Endothelial cell of umbilical vein (primary cell): ENCODE results near the gene UBA52. TPM values are rescaled to one million over a fixed set of nuclear protein-coding genes. Genes with fewer than 3 reads are reported as not detected.
A peak's percentile ranks its signal among the peaks of the same experiment; 100 is the strongest.

Source experiments
- BruUV-seq: library from RNA; stranded (reverse); fragments of 400-500 nt; replicated peaks from 2 replicates; lab custom pipeline; 2021; lab: Mats Ljungman, UMichigan
- CTCF ChIA-PET: fragments of 300-600, 350-600 bp; sonication (Branson Sonifier 250); formaldehyde crosslinking; loops from one replicate; lab custom pipeline; 2021; ENCODE audit warnings: antibody characterized with exemption, inconsistent platforms; lab: Charles Lee
- POLR2A ChIA-PET: fragments of 300-600, 350-600 bp; sonication (Branson Sonifier 250); formaldehyde crosslinking; loops from one replicate; lab custom pipeline; 2021; ENCODE audit warnings: antibody characterized with exemption, inconsistent platforms; lab: Charles Lee
- DNase-seq: peaks from one replicate; pipeline ENCODE4 v3.0.0-alpha.2; 2011; ENCODE audit warnings: low read depth, low spot score
- FAIRE-seq: peaks from 2 replicates; lab custom pipeline; 2011; peaks lifted over from hg19 to GRCh38; lab: Jason Lieb, UNC
- H2AFZ ChIP-seq: 2 replicates; pipeline ENCODE4 v1.6.0; 2012; ENCODE audit warnings: low read depth, low read length, control low read depth, inconsistent platforms
- H3K27ac ChIP-seq: 2 replicates; pipeline ENCODE4 v1.5.1; 2011; ENCODE audit warnings: low read depth, mild to moderate bottlenecking, control low read depth, low read length, moderate library complexity; ENCODE audit not compliant: insufficient read depth
- H3K27me3 ChIP-seq, 2 experiments: 2 replicates each; pipeline versions ENCODE4 v1.6.0 to v1.6.1; 2011; ENCODE audit warnings: low read length in 2 of 2, mixed read lengths in 1 of 2; ENCODE audit not compliant: control insufficient read depth in 2 of 2, insufficient read depth in 2 of 2
- H3K36me3 ChIP-seq, 2 experiments: 2 replicates in 1 of 2; 3 replicates in 1 of 2; pipeline ENCODE4 v1.5.1; 2011; ENCODE audit warnings: low read length in 2 of 2, mild to moderate bottlenecking in 1 of 2, moderate library complexity in 1 of 2; ENCODE audit not compliant: control insufficient read depth in 2 of 2, insufficient read depth in 2 of 2; ENCODE audit errors: extremely low read depth in 1 of 2
- H3K4me1 ChIP-seq: 3 replicates; pipeline ENCODE4 v1.5.1; 2011; ENCODE audit warnings: mild to moderate bottlenecking, low read length; ENCODE audit not compliant: control insufficient read depth, insufficient read depth; ENCODE audit errors: extremely low read depth
- H3K4me2 ChIP-seq: 2 replicates; pipeline ENCODE4 v1.6.1; 2011; ENCODE audit warnings: low read length, control low read depth, mixed read lengths; ENCODE audit not compliant: insufficient read depth
- H3K4me3 ChIP-seq, 3 experiments: fragments of 200-600 bp in 1 of 3; sonication (generic), shearing (Covaris generic) in 1 of 3; replicated peaks in 1 of 3; 2 replicates each; pipeline ENCODE4 v1.5.1; 2011 to 2016; ENCODE audit warnings: control low read depth in 3 of 3, low read length in 3 of 3, mild to moderate bottlenecking in 2 of 3, inconsistent platforms in 1 of 3, low read depth in 1 of 3, moderate library complexity in 1 of 3; ENCODE audit not compliant: insufficient read depth in 1 of 3
- H3K79me2 ChIP-seq: 2 replicates; pipeline ENCODE4 v1.6.0; 2012; ENCODE audit warnings: low read length, inconsistent platforms; ENCODE audit not compliant: control insufficient read depth, insufficient read depth
- H3K9ac ChIP-seq: replicated peaks from 2 replicates; pipeline ENCODE3; 2011; ENCODE audit warnings: low read length, control low read depth; ENCODE audit not compliant: insufficient read depth; ENCODE audit errors: extremely low read depth
- H3K9me1 ChIP-seq: replicated peaks from 3 replicates; pipeline ENCODE4 v1.6.0; 2011; ENCODE audit warnings: mild to moderate bottlenecking, low read length; ENCODE audit not compliant: control insufficient read depth, insufficient read depth; ENCODE audit errors: extremely low read depth
- H3K9me3 ChIP-seq: replicated peaks from 2 replicates; pipeline ENCODE4 v1.5.1; 2012; ENCODE audit warnings: low read length, inconsistent platforms; ENCODE audit not compliant: control insufficient read depth, insufficient read depth
- H4K20me1 ChIP-seq: replicated peaks from 2 replicates; pipeline ENCODE3; 2011; ENCODE audit warnings: mild to moderate bottlenecking, low read length; ENCODE audit not compliant: control insufficient read depth, insufficient read depth; ENCODE audit errors: extremely low read depth
- EZH2 ChIP-seq: IDR thresholded peaks from 2 replicates; pipeline ENCODE4 v1.6.1; 2012; ENCODE audit warnings: borderline replicate concordance, low read depth, mild to moderate bottlenecking, moderate library complexity, low read length, inconsistent platforms; ENCODE audit not compliant: severe bottlenecking
- FOS ChIP-seq: IDR thresholded peaks from 2 replicates; pipeline ENCODE4 v1.6.1; 2011; ENCODE audit warnings: mild to moderate bottlenecking, low read length, moderate library complexity, borderline replicate concordance; ENCODE audit not compliant: insufficient read depth
- GATA2 ChIP-seq: IDR thresholded peaks from 2 replicates; pipeline ENCODE4 v1.7.0; 2011; ENCODE audit warnings: low read depth, mild to moderate bottlenecking, moderate library complexity, mixed read lengths, low read length; ENCODE audit not compliant: insufficient read length, insufficient read depth
- JUN ChIP-seq: IDR thresholded peaks from 2 replicates; pipeline ENCODE4 v1.6.1; 2011; ENCODE audit warnings: borderline replicate concordance, low read depth; ENCODE audit not compliant: insufficient read length, insufficient read depth
- MYC ChIP-seq: IDR thresholded peaks from one replicate; pipeline ENCODE4 v1.6.1; 2011; ENCODE audit warnings: mild to moderate bottlenecking, low read depth, low read length
- POLR2A ChIP-seq: IDR thresholded peaks from 2 replicates; pipeline ENCODE4 v1.6.1; 2012; ENCODE audit warnings: low read depth, mild to moderate bottlenecking, control low read depth, low read length
- POLR2AphosphoS5 ChIP-seq: IDR thresholded peaks from 2 replicates; pipeline ENCODE4 v1.6.1; 2012; ENCODE audit warnings: low read depth, mild to moderate bottlenecking, control low read depth, low read length, moderate library complexity; ENCODE audit not compliant: insufficient read depth
- dilution Hi-C: fragments of 300-500 bp; cut with MboI; formaldehyde crosslinking; loops from one replicate; pipeline ENCODE4 v1.15.0; 2019; ENCODE audit warnings: low sequenced_read_pairs; ENCODE audit not compliant: extremely low pct_ligation_motif_present
- intact Hi-C: fragments of 100-400 bp; cut with micrococcal nuclease; formaldehyde crosslinking; loops from one replicate; pipeline ENCODE4 v1.10.0; 2022
- polyA plus RNA-seq, 4 experiments: library from polyadenylated mRNA; depleted of rRNA in 3 of 4; stranded (reverse) in 3 of 4; unstranded in 1 of 4; fragments of >200 nt; gene quantifications; 2 replicates each; pipeline versions ENCODE4 v1.2.1 to v1.2.3, GENCODE V29; 2011 to 2012; ENCODE audit warnings: missing spikeins in 1 of 4
- total RNA-seq: library from RNA; stranded (reverse); gene quantifications from 2 replicates; pipeline ENCODE4 v1.2.3, GENCODE V29; 2021
- TF ChIP-seq, protein P1 (sequence below), 2 donors: IDR thresholded peaks; 1 replicate in 1 of 2; 2 replicates in 1 of 2; pipeline ENCODE4 v1.5.1; 2011; ENCODE audit warnings: low read length in 2 of 2, mild to moderate bottlenecking in 2 of 2, moderate library complexity in 2 of 2, control low read depth in 1 of 2, inconsistent platforms in 1 of 2, low read depth in 1 of 2; ENCODE audit not compliant: insufficient read depth in 1 of 2; ENCODE audit errors: extremely low read depth in 1 of 2
- TF ChIP-seq, protein P2 (sequence below): IDR thresholded peaks from 2 replicates; pipeline ENCODE4 v1.6.1; 2011; ENCODE audit not compliant: insufficient read depth, insufficient read length

UBA52 gene
- total and polyA plus RNA-seq, 2 donors (not counting 3 experiments of a cell fraction or from before 2014, with no cell fraction given) = 1,221 to 3,506 TPM

DNA sequence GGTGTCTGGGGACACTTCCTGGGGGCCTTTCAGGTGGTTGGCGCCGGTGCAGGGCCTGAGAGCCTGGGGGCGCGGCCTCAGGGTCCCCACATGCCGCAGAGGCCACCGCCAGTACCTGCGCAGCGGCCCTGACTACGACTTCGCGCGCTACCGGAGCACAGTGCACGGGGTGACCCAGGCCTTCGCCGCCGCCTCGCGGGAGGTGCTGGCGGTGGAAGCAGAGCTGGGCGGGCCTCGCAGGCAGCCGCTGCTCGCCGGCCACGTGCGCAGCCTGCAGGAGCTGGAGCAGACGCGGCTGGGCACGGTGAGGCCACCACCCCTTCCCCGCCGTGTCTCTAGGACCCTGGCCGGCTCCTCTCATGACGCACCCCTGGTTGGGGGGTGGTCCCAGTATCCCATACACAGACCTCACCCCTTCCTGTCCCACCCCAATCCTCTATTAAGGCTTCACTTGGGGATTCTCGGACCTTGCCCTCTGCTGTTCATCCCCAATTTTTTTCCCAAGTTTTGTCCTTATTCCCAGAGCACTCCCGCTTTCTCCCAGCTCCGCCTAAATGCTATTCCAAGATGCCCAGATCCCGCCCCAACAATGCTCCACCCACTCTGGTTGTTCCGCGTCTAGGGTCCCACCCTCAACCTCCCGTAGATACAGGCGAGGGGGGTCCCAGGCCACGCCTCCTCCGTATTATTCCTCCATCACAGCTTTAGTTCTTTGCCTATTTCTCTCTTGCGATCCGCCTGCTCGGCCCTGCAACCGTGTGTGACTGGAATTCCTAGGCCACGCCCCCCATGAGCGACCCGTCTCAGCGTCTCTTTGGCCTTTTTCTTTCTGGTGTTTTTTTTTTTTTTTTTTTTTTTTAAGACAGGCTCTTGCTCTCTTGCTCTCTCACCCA is 18.0 kb downstream of the UBA52 start:
- Histone ChIP-seq H3K4me2 (peak overlapping the region; percentile 68), H3K27me3 (no peaks in the 10 kb centered on the region), H2AFZ (peak overlapping the region; percentile 92), H3K4me1 (peaks cover 18% of the 10 kb centered on the region), H3K9me1 (no peaks in the 10 kb centered on the region), H3K27ac (peak overlapping the region; percentile 16), H3K79me2 (no peaks in the 10 kb centered on the region), H4K20me1 (no peaks in the 10 kb centered on the region), H3K9me3 (no peaks in the 10 kb centered on the region), H3K9ac (peak overlapping the region; percentile 56), H3K36me3 (peaks cover 0 to 2% of the 10 kb centered on the region in 2 experiments), H3K4me3 (peak overlapping the region; percentile 32 to 78 (median 65))
- TF ChIP-seq POLR2AphosphoS5 (no peak), MYC (peak; percentile 45), GATA2 (no peak), JUN (no peak), EZH2 (no peak), POLR2A (no peak), FOS (no peak)
- TF ChIP-seq, protein P1, sequence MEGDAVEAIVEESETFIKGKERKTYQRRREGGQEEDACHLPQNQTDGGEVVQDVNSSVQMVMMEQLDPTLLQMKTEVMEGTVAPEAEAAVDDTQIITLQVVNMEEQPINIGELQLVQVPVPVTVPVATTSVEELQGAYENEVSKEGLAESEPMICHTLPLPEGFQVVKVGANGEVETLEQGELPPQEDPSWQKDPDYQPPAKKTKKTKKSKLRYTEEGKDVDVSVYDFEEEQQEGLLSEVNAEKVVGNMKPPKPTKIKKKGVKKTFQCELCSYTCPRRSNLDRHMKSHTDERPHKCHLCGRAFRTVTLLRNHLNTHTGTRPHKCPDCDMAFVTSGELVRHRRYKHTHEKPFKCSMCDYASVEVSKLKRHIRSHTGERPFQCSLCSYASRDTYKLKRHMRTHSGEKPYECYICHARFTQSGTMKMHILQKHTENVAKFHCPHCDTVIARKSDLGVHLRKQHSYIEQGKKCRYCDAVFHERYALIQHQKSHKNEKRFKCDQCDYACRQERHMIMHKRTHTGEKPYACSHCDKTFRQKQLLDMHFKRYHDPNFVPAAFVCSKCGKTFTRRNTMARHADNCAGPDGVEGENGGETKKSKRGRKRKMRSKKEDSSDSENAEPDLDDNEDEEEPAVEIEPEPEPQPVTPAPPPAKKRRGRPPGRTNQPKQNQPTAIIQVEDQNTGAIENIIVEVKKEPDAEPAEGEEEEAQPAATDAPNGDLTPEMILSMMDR (IDR thresholded peaks at IDR 0.05; ENCODE audit: extremely low read depth in 1 of 2, insufficient read depth in 1 of 2, low read depth in 1 of 2, low read length in 2 of 2) = peak in 1 of 2 donors; percentile 37
- TF ChIP-seq, protein P2, sequence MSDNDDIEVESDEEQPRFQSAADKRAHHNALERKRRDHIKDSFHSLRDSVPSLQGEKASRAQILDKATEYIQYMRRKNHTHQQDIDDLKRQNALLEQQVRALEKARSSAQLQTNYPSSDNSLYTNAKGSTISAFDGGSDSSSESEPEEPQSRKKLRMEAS = peak; percentile 84
- DNase-seq (peak; percentile 54), FAIRE-seq (peak; percentile 86)
- BruUV-seq = no TSS peak
- ChIA-PET CTCF (interaction anchor here (0.6 to 3.4 kb wide), 34 partner anchors 9 to 330 kb away, joined by 3 to 24 read pairs (median 4); partner anchors contain the start of genes COPE, DDX49, ELL and KXD1), POLR2A (interaction anchor here (0.7 to 1.4 kb wide), 5 partner anchors 17 to 70 kb away, joined by 3 to 9 read pairs (median 3); partner anchors contain the start of gene UBA52)
- dilution Hi-C loops (no loop called here), intact Hi-C loops (loop anchor here (1.0 kb wide), 2 partner anchors 67 to 330 kb away; partner anchors contain the start of genes COPE, DDX49 and ELL)
